ENCODE measurements around the gene DERL3. TPM values are rescaled to one million over a fixed set of nuclear protein-coding genes. Genes with fewer than 3 reads are reported as not detected.

Gene DERL3
- total RNA-seq, 2 experiments from 2014 or later, result 7.8 to 8.3 TPM

- Mint-ChIP-seq H3K9me3 (no peaks in the 10 kb centered on the region), H3K36me3 (ENCODE audit: low read depth) (peaks cover 54% of the 10 kb centered on the region), H3K27me3 (no peaks in the 10 kb centered on the region), H3K4me1 (no peaks in the 10 kb centered on the region), H3K27ac (no peak overlapping the region), H3K4me3 (no peak overlapping the region)
- no peak for DNase-seq
- CTCF ChIA-PET, result no interaction called here
- POLR2A ChIA-PET, result no interaction called here
Measured at GRCh38 chr22:23803001-23803819, 35.6 kb downstream of the DERL3 start.

GRCh38 chr22:23801886-23802377 lies 36.9 kb downstream of the DERL3 start:
- H3K27me3 Mint-ChIP-seq, result no peaks in the 10 kb centered on the region
- H3K4me3 Mint-ChIP-seq, result no peak overlapping the region
- peaks cover 53% of the 10 kb centered on the region for H3K36me3 Mint-ChIP-seq (ENCODE audit: low read depth)
- ChIA-PET POLR2A (no interaction called here), CTCF (no interaction called here)
- H3K27ac Mint-ChIP-seq, result no peak overlapping the region
- H3K4me1 Mint-ChIP-seq, result no peaks in the 10 kb centered on the region
- H3K9me3 Mint-ChIP-seq, result no peaks in the 10 kb centered on the region
- no peak for DNase-seq

GRCh38 chr22:23801238-23801821 lies 37.5 kb downstream of the DERL3 start:
- ChIA-PET POLR2A (no interaction called here), CTCF (no interaction called here)
- H3K27ac Mint-ChIP-seq, result no peak overlapping the region
- no peak overlapping the region for H3K4me3 Mint-ChIP-seq
- DNase-seq, result no peak
- no peaks in the 10 kb centered on the region for H3K4me1 Mint-ChIP-seq
- H3K36me3 Mint-ChIP-seq (ENCODE audit: low read depth), result peaks cover 55% of the 10 kb centered on the region
- no peaks in the 10 kb centered on the region for H3K9me3 Mint-ChIP-seq
- no peaks in the 10 kb centered on the region for H3K27me3 Mint-ChIP-seq

- Mint-ChIP-seq H3K27ac (no peak overlapping the region), H3K4me1 (no peaks in the 10 kb centered on the region), H3K9me3 (no peaks in the 10 kb centered on the region), H3K27me3 (no peaks in the 10 kb centered on the region), H3K36me3 (ENCODE audit: low read depth) (peaks cover 54% of the 10 kb centered on the region), H3K4me3 (no peak overlapping the region)
- ChIA-PET POLR2A (no interaction called here), CTCF (no interaction called here)
- DNase-seq, result no peak
Measured at GRCh38 chr22:23800297-23801237, 38.2 kb downstream of the DERL3 start.

GRCh38 chr22:23796461-23796860 lies 42.3 kb downstream of the DERL3 start:
- Mint-ChIP-seq H3K9me3 (no peaks in the 10 kb centered on the region), H3K4me1 (peaks cover 7% of the 10 kb centered on the region), H3K27ac (no peak overlapping the region), H3K27me3 (no peaks in the 10 kb centered on the region), H3K4me3 (no peak overlapping the region), H3K36me3 (ENCODE audit: low read depth) (peaks cover 42% of the 10 kb centered on the region)
- ChIA-PET POLR2A (no interaction called here), CTCF (no interaction called here)
- no peak for DNase-seq

- DNase-seq, result no peak
- Mint-ChIP-seq H3K27ac (no peak overlapping the region), H3K27me3 (no peaks in the 10 kb centered on the region), H3K36me3 (ENCODE audit: low read depth) (peaks cover 32% of the 10 kb centered on the region), H3K4me1 (peaks cover 23% of the 10 kb centered on the region), H3K9me3 (no peaks in the 10 kb centered on the region), H3K4me3 (no peak overlapping the region)
- ChIA-PET POLR2A (no interaction called here), CTCF (no interaction called here)
Measured at GRCh38 chr22:23793326-23793725, 45.5 kb downstream of the DERL3 start.

GRCh38 chr22:23791738-23792645 lies 46.8 kb downstream of the DERL3 start:
- H3K4me1 Mint-ChIP-seq, result peaks cover 31% of the 10 kb centered on the region
- ChIA-PET CTCF (no interaction called here), POLR2A (interaction anchor here (1.0 kb wide), 1 partner anchor 26 kb away, joined by 3 read pairs; no protein-coding TSS in a partner anchor)
- DNase-seq, result no peak
- H3K4me3 Mint-ChIP-seq, result no peak overlapping the region
- H3K36me3 Mint-ChIP-seq (ENCODE audit: low read depth), result peaks cover 27% of the 10 kb centered on the region
- H3K9me3 Mint-ChIP-seq, result no peaks in the 10 kb centered on the region
- H3K27me3 Mint-ChIP-seq, result no peaks in the 10 kb centered on the region
- no peak overlapping the region for H3K27ac Mint-ChIP-seq

GRCh38 chr22:23790819-23791737 lies 47.7 kb downstream of the DERL3 start:
- Mint-ChIP-seq H3K27ac (no peak overlapping the region), H3K9me3 (no peaks in the 10 kb centered on the region), H3K36me3 (ENCODE audit: low read depth) (peaks cover 20% of the 10 kb centered on the region), H3K27me3 (no peaks in the 10 kb centered on the region), H3K4me1 (peaks cover 38% of the 10 kb centered on the region), H3K4me3 (no peak overlapping the region)
- ChIA-PET POLR2A (interaction anchor here (1.0 kb wide), 1 partner anchor 25 kb away, joined by 3 read pairs; no protein-coding TSS in a partner anchor), CTCF (no interaction called here)
- DNase-seq, result no peak

- Mint-ChIP-seq H3K27me3 (no peaks in the 10 kb centered on the region), H3K4me1 (peaks cover 40% of the 10 kb centered on the region), H3K27ac (no peak overlapping the region), H3K4me3 (no peak overlapping the region), H3K36me3 (ENCODE audit: low read depth) (peaks cover 17% of the 10 kb centered on the region), H3K9me3 (no peaks in the 10 kb centered on the region)
- POLR2A ChIA-PET, result interaction anchor here (1.2 to 3.6 kb wide), 3 partner anchors 22 to 68 kb away, joined by 3 to 14 read pairs (median 4); partner anchors contain the start of gene SLC2A11
- DNase-seq, result no peak
- CTCF ChIA-PET, result interaction anchor here (0.7 kb wide), 1 partner anchor 19 kb away, joined by 4 read pairs; no protein-coding TSS in a partner anchor
Measured at GRCh38 chr22:23789638-23790037, 49.2 kb downstream of the DERL3 start.

GRCh38 chr22:23789121-23789520 lies 49.7 kb downstream of the DERL3 start:
- H3K27me3 Mint-ChIP-seq, result no peaks in the 10 kb centered on the region
- ChIA-PET POLR2A (interaction anchor here (1.2 to 3.6 kb wide), 3 partner anchors 23 to 69 kb away, joined by 3 to 14 read pairs (median 4); partner anchors contain the start of gene SLC2A11), CTCF (interaction anchor here (0.7 kb wide), 1 partner anchor 19 kb away, joined by 4 read pairs; no protein-coding TSS in a partner anchor)
- H3K9me3 Mint-ChIP-seq, result no peaks in the 10 kb centered on the region
- no peak overlapping the region for H3K27ac Mint-ChIP-seq
- peaks cover 44% of the 10 kb centered on the region for H3K4me1 Mint-ChIP-seq
- peaks cover 17% of the 10 kb centered on the region for H3K36me3 Mint-ChIP-seq (ENCODE audit: low read depth)
- no peak overlapping the region for H3K4me3 Mint-ChIP-seq
- no peak for DNase-seq

- DNase-seq, result no peak
- peaks cover 44% of the 10 kb centered on the region for H3K4me1 Mint-ChIP-seq
- peaks cover 11% of the 10 kb centered on the region for H3K36me3 Mint-ChIP-seq (ENCODE audit: low read depth)
- POLR2A ChIA-PET, result interaction anchor here (1.2 to 3.6 kb wide), 6 partner anchors 21 to 106 kb away, joined by 3 to 14 read pairs (median 4); partner anchors contain the start of genes MIF and SLC2A11
- no peaks in the 10 kb centered on the region for H3K9me3 Mint-ChIP-seq
- peak overlapping the region; percentile 88 for H3K4me3 Mint-ChIP-seq
- peak overlapping the region; percentile 91 for H3K27ac Mint-ChIP-seq
- H3K27me3 Mint-ChIP-seq, result no peaks in the 10 kb centered on the region
- CTCF ChIA-PET, result interaction anchor here (0.6 to 1.4 kb wide), 3 partner anchors 13 to 70 kb away, joined by 3 to 4 read pairs (median 4); partner anchors contain the start of gene CHCHD10
Measured at GRCh38 chr22:23787910-23788309, 50.9 kb downstream of the DERL3 start.
